ENCODE measurements around the gene GSTO1.

GSTO1 gene

GRCh38 chr10:104307576-104308438 is 53.1 kb downstream of the GSTO1 start:
- TF ChIP-seq YY1 (IDR thresholded peaks at IDR 0.05; ENCODE audit: low read depth) (no peak), ZBTB7A (IDR thresholded peaks at IDR 0.05; ENCODE audit: low read depth) (no peak), USF1 (IDR thresholded peaks at IDR 0.05) (no peak), TAF1 (IDR thresholded peaks at IDR 0.05; ENCODE audit: low read depth) (no peak), MAX (IDR thresholded peaks at IDR 0.05) (no peak), TCF12 (IDR thresholded peaks at IDR 0.05; ENCODE audit: low read depth) (no peak), EP300 (IDR thresholded peaks at IDR 0.05; ENCODE audit: borderline replicate concordance) (no peak), FOXM1 (IDR thresholded peaks at IDR 0.05; ENCODE audit: borderline replicate concordance, low read depth) (no peak), EGR1 (IDR thresholded peaks at IDR 0.05) (no peak), NFIC (IDR thresholded peaks at IDR 0.05) (no peak), TEAD4 (IDR thresholded peaks at IDR 0.05) (no peak), CEBPB (IDR thresholded peaks at IDR 0.05) (no peak), RAD21 (IDR thresholded peaks at IDR 0.05; ENCODE audit: low read depth) (no peak), REST (IDR thresholded peaks at IDR 0.05; ENCODE audit: low read depth) (no peak), CREB1 (IDR thresholded peaks at IDR 0.05; ENCODE audit: low read depth) (no peak)

GRCh38 chr10:104308439-104308903 is 53.8 kb downstream of the GSTO1 start:
- TF ChIP-seq USF1 (IDR thresholded peaks at IDR 0.05), result no peak
- TF ChIP-seq NFIC (IDR thresholded peaks at IDR 0.05), result no peak
- no peak for TF ChIP-seq EGR1 (IDR thresholded peaks at IDR 0.05)
- TF ChIP-seq RAD21 (IDR thresholded peaks at IDR 0.05; ENCODE audit: low read depth), result no peak

- no peak for TF ChIP-seq TCF12 (IDR thresholded peaks at IDR 0.05; ENCODE audit: low read depth)
- no peak for TF ChIP-seq CEBPB (IDR thresholded peaks at IDR 0.05)
- no peak for TF ChIP-seq FOXM1 (IDR thresholded peaks at IDR 0.05; ENCODE audit: borderline replicate concordance, low read depth)
These were observed 55.6 kb downstream of the GSTO1 start for GRCh38 chr10:104309980-104310978.

GRCh38 chr10:104311184-104311720 is 56.6 kb downstream of the GSTO1 start:
- TF ChIP-seq NFIC (IDR thresholded peaks at IDR 0.05) (no peak), RAD21 (IDR thresholded peaks at IDR 0.05; ENCODE audit: low read depth) (no peak), TAF1 (IDR thresholded peaks at IDR 0.05; ENCODE audit: low read depth) (no peak), EP300 (IDR thresholded peaks at IDR 0.05; ENCODE audit: borderline replicate concordance) (no peak), MAX (IDR thresholded peaks at IDR 0.05) (no peak), REST (IDR thresholded peaks at IDR 0.05; ENCODE audit: low read depth) (no peak), YY1 (IDR thresholded peaks at IDR 0.05; ENCODE audit: low read depth) (no peak)

Measured in Ishikawa (cell line).